GM18873 (cell line): Measurements from ENCODE around the gene MARK3.
"Not testable (repeated sequence)": the region's sequence is repeated elsewhere in the genome, so short reads cannot be mapped to it uniquely, and the experiment has no call there.

Source experiments
- ATAC-seq: cut with Tn5 transposase; IDR thresholded peaks from one replicate; pipeline ENCODE4 v1.9.1; 2021; ENCODE audit warnings: mild to moderate bottlenecking, moderate library complexity, moderate number of reproducible peaks; ENCODE audit not compliant: unreplicated experiment, low FRiP score

The MARK3 gene

DNA sequence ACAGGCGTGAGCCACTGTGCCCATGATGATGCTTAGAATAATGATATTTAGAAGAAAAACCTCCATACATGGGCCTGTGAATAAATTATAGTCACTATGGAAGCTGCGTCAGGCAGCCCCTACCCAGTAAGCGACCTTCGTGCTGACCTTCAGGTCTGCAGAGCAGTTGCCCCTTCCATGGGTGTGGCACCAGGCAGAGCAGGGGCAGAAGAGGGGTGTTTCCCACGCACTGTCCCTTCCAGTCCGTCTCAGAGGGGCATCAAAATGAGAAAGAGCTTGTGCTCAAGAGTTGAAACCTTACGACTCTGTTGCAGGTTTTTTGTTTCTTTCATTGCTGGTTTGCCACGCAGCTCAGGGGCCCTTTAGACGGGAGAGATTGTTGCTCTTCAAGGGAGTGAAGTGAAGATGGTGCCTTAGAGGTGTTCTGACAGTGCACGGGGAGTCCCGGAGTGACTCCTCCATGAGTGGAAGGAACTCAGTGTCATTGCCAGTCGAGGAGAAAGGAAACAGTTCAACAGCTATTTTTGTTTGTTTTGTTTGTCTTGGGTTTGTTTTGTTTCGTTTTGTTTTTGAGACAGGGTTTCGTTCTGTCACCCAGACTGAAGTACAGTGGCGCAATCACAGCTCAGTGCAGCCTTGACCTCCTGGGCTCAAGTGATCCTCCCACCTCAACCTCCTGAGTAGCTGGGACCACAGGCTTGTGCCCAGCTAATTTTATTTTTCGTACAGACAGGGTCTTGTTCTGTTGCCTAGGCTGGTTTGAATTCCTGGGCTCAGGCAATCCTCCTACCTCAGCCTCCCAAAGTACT lies 123.5 kb downstream of the MARK3 start:
- ATAC-seq, result no peak

- no peak for ATAC-seq
Observed at GRCh38 chr14:103509864-103510723, 124.9 kb downstream of the MARK3 start.

- no peak for ATAC-seq
Observed at GRCh38 chr14:103510724-103511693, 125.8 kb downstream of the MARK3 start.

GRCh38 chr14:103512180-103512579 lies 127.0 kb downstream of the MARK3 start:
- not testable (repeated sequence) for ATAC-seq

GRCh38 chr14:103512701-103513611 lies 127.7 kb downstream of the MARK3 start:
- no peak for ATAC-seq

DNA sequence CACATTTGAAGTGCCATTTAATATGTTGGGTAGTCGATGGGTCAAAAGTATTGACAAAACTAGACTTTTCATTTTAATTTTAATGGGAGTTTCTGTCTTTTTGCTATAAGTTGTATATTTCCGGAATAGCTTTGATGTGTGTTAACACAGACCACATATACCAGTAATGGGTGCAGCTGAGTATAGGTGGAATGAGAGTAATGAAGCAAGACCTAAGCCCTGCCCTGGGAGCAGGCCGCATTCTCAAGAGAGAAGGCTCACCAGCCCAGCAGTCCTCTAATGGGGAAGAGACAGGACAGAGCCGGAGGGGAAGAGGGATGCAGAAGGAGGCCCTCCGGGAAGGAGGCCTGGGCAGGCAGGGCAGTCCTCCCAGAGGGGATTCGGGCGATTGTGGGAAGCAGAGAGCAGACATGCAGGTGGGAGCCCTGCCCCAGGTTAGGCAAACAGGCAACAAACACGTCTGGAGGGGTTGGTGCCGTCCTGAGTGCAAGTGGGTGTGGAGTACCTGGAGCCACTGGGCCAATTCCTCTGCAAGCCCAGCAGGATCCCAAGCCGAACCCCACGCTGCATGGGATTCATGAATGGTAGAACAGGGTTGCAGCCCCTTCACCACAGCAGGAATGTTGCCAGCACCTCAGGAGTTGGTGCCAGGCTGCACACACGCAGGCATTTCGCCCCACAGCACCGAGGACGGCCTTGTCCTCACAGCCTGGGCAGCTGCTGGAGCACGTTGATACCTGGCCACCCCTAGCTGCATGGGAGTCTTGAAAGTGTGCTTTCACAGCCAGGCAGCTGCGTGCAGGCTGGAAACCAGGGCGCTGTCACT lies 129.6 kb downstream of the MARK3 start:
- no peak for ATAC-seq

DNA sequence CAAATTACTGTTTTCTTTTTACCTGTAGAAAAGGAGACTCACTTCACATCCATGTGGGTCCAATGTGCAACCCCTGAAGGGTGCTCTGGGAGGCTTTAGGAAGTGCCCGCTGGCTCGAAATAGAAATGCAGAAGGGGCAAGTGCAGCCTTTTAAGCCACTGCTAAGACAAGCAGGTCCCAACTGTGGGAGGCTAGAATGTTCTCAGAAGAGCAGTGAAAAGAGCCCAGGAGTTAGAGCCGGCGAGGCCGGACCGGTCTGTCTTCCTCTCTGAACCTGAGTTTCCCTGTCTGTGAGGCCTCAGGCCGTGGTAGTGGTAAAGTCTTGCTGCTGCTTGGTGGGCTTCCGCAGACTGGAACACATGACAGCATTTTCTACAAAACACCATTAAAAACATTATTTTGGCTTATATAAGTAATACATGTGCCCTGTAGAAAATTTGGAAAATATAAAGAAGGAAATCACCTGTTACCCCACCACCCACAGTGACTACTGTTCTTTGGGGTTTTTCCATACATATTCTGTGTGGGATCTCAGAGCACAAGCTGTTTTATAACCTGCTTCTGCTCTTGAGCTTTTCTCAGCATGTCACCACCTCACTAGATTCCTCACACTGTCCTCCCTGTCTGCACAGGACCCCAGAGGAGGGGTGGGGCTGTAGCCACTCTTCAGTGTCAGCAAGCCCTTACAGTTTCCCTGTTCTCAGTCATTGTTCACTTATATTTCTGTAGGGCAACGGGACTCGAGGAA lies 131.4 kb downstream of the MARK3 start:
- no peak for ATAC-seq

DNA sequence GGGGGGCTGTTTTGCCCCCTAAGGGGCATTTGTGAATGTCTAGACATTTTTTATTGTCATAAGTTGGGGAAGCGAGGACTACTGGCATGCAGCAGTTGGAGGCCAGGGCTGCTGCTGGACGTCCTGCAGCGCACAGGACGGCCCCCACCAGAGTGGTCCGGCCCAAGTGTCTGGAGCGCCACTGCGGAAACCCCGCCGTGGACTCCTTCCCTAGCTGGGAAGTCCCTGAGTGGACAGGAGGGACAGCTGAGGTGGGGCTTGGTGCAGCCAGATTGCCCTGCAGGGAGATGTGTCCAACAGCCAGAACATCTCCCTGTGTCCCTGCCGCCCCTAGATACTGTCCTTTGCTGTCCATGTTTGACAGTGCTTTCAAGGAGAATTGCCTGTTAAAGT lies 132.0 kb downstream of the MARK3 start:
- ATAC-seq, result no peak

GRCh38 chr14:103517721-103518421 lies 132.7 kb downstream of the MARK3 start:
- no peak for ATAC-seq

DNA sequence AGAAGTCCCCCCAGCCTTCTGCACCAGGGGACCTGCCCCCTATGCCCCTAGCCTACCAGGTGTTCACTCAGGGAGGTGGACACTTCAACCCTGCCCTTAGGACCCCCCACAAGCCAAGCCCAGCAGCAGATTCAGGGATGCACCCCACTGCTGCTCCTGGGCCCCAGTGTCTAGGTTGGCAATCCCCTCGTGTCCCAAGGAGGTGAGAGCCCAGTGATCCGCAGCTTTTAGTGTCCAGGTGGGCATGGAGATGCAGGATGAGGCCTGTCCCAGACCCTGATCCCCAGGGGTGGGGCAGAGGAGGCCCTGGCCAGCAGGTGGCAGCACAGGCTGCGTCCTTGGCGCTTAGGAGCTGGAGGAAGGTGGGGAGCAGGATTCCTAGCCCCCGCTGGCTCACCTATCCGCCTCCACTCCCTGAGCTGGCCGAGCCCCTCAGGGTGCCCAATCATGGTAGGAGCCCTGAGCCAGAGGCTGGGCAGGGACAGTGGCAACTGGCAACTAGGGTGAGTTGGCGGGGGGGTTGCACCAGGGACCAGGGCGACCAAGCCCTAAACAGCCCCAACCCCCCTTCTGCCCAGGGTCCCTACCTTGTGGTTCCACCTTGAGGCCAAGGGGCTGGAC lies 133.3 kb downstream of the MARK3 start:
- no peak for ATAC-seq

- no peak for ATAC-seq
Observed at GRCh38 chr14:103519043-103519836, 134.0 kb downstream of the MARK3 start.

DNA sequence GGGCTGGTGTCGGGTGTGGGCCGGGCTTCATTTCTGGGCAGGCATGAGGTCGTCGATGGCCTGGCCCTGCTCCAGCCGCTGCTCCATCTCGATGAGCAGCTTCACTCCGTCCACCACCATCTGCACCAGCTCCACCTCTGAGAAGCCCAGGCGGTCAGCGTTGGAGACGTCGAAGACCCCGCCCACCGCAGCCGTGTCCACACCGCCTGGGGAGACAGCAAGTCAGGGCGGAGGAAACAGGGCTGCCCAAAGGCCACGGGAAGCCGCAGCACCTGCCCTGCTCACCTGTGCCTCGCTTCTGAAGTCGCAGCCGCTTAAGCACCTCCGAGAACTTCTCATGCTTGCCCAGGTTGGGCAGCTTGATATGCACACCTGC lies 134.6 kb downstream of the MARK3 start:
- no peak for ATAC-seq

DNA sequence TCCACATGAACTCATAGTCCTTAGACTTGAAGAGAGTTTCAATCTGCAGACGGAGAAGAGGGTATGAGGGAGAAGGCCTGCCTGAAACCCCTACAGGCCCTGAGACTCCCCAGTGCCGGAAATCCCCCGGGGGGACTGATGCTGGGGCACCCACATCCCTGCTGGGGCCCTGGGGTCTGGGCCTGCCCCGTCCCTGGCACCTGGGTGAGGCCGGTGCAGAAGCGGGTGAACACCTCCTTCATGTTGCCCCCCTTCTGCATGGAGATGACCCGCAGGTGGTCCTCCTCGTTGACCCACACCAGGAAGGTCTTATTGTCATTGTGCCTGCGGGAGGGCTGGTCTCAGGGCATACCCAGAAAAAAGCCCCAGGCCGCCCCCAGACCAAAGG lies 135.0 kb downstream of the MARK3 start:
- ATAC-seq, result no peak

- ATAC-seq, result no peak
Observed at GRCh38 chr14:103520657-103521437, 135.6 kb downstream of the MARK3 start.

DNA sequence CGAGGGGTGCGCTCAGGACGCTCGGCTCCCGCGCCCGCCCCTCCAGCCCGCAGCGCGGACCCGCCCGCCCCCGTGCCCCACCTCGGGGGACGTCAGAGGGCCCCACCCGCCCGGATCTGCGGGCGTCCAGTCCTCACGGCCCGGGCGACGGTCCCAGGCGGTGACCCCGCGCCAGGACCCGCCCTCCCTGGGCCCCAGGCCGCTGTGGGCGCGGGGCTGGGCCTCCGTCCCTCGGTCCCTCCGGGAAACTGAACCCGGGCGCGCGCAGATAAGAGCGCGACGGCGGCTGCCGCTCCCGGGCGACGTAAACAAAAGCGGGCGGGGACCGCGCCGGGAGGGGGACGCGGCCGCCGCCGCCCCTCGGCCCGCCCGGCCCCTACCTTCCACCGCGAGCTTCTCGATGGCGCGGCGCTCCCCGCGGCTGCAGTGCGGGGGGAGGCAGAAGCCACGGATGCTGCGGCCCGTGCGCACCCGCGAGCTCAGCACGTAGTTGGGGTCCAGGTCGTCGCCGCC lies 136.3 kb downstream of the MARK3 start:
- no peak for ATAC-seq
